DMS 273 (cell line): ENCODE data around the gene RNF183.
"Not testable (repeated sequence)": the region's sequence is repeated elsewhere in the genome, so short reads cannot be mapped to it uniquely, and the experiment has no call there.

Source experiments
- DNase-seq: peaks from one replicate; lab custom pipeline; 2025; ENCODE audit not compliant: unreplicated experiment; lab: John Stamatoyannopoulos, UW

The RNF183 gene

GRCh38 chr9:113275157-113276131 lies 27.7 kb downstream of the RNF183 start, which contains the start of the genes CDC26 and PRPF4:
Gene CDC26, minus strand, starts transcription at chr9:113275572. Its CDS starts 3,065 bp downstream, at chr9:113272507.
Gene PRPF4, plus strand, starts transcription at chr9:113275658. Its CDS starts 86 bp downstream, at chr9:113275744.
- DNase-seq = peak; percentile 99

- peak; percentile 81 for DNase-seq
Measured at GRCh38 chr9:113274474-113275156, 28.6 kb downstream of the RNF183 start.

- no peak for DNase-seq
Measured at GRCh38 chr9:113269871-113270270, 33.3 kb downstream of the RNF183 start.

- DNase-seq = no peak
Measured at GRCh38 chr9:113269355-113269754, 33.8 kb downstream of the RNF183 start.

- no peak for DNase-seq
Measured at GRCh38 chr9:113267911-113268566, 35.1 kb downstream of the RNF183 start.

GRCh38 chr9:113266174-113266573 lies 37.0 kb downstream of the RNF183 start:
- no peak for DNase-seq

GRCh38 chr9:113261917-113262671 lies 41.1 kb downstream of the RNF183 start:
- DNase-seq = no peak

GRCh38 chr9:113258282-113258681 lies 44.9 kb downstream of the RNF183 start:
- no peak for DNase-seq

GRCh38 chr9:113257863-113258262 lies 45.3 kb downstream of the RNF183 start:
- no peak for DNase-seq

- no peak for DNase-seq
Measured at GRCh38 chr9:113255438-113255837, 47.7 kb downstream of the RNF183 start.

GRCh38 chr9:113254991-113255390 lies 48.2 kb downstream of the RNF183 start:
- DNase-seq = no peak

- DNase-seq = no peak
Measured at GRCh38 chr9:113250807-113251206, 52.4 kb downstream of the RNF183 start.

- DNase-seq = not testable (repeated sequence)
Measured at GRCh38 chr9:113249661-113250060, 53.5 kb downstream of the RNF183 start.

GRCh38 chr9:113247640-113248039 lies 55.5 kb downstream of the RNF183 start:
- DNase-seq = no peak
